D341Med (cell line): ENCODE results near the gene TEC.

Experiments
- DNase-seq: peaks from one replicate; pipeline ENCODE4 v3.0.0; 2012; ENCODE audit warnings: low spot score

The TEC gene

GRCh38 chr4:48269861-48270522, 354 bp upstream of the TEC start:
- peak; percentile 95 for DNase-seq

GRCh38 chr4:48267574-48267973, 2.1 kb downstream of the TEC start:
- DNase-seq, result no peak

DNA sequence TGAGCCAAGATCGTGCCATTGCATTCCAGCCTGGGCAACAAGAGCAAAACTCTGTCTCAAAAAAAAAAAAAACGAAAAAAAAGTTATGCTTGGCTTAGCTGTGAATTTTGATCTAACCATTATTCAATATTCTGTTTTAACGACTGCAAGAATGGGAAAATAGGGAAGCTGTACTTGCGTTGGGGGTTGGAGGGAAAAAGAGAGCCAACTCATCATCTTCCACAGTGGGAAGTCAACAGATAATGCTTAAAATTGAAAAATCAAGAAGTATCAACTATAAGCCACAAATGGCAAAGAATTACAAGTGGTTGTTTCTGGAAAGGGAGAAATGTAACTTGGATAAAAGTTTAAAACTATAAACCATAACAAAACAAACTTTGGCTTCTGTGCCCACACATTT, 2.9 kb downstream of the TEC start:
- DNase-seq, result no peak

DNA sequence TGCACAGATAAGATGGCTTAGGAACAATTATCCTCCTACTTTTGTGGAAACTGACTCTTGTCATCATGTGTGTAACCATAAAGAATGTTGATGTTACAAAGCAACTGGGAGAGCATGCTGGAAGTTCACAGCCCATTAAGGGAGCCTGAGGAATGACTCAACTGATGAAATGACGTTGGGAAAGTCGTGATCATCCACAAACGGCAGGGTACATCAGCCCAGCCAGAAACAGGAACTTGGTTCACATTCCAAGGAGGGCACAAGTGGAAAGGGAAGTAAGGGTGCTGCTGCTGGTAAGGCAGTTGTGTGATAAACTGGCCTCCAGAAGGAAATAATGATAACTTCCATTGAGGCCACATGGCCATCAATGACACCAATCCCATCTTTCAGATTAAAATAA, 6.7 kb downstream of the TEC start:
- DNase-seq, result no peak

DNA sequence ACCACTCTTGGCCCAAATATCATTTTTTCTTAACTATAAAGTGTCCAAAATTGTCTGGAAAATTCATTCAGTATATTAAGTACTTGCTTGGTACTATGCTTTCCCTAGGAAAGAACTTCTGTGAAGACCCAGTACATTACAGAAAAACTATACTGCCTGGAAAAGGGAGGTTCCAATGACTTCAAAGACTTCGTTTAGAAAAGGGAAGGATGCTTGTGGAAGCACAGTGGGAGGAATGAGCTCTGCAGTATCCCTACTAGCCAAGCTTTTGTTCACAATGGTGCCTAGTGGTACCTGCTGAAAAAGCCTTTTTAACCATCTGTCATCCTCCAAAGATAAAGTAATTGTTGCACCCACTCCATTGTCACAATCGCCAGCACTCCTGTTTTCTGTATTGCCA, 7.2 kb downstream of the TEC start:
- no peak for DNase-seq

GRCh38 chr4:48261281-48261680, 8.4 kb downstream of the TEC start:
- no peak for DNase-seq

GRCh38 chr4:48259748-48260147, 9.9 kb downstream of the TEC start:
- no peak for DNase-seq

GRCh38 chr4:48258845-48259397, 10.7 kb downstream of the TEC start:
- DNase-seq, result no peak

- DNase-seq, result no peak
Measured at GRCh38 chr4:48255959-48256342, 13.7 kb downstream of the TEC start.

DNA sequence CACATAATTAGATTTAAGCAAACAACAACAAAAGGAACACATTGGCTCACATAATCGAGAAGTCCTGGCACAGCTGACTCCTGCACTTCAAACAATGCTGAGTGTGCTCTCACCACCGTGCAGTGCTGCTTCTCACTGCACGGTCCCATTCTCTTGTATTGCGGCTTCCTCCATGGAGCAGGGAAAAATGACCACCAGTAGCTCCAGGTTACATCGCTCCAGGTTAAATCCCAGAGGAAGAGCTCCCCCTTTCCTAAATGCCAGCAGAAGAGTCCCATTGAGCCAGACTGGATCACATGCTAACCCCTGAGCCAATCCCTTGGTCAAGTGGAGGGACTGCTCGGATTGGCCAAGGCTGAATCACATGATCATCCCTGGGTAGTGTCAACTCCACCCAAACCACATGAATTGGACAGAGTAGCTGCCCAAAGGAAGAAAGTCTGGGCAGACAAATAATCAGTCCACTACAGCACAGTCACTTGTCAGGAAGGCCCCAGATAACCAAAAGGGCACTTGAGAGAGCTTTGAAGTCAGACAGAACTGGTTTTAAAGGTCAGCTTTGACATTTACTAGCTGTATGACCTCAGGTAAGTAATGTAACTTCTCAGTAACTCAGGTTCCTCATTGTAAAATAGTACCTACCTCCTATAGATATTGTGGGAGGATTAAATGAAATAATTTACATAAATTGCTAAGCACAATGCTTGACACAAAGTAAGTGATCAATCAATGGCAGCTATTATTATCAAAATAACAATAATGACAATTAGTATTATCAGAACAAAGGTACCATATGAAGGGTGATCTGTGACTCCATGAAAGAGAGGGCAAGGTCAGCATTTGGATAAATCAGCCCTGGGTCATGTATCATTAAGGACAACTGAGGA, 14.3 kb downstream of the TEC start:
- DNase-seq, result no peak

DNA sequence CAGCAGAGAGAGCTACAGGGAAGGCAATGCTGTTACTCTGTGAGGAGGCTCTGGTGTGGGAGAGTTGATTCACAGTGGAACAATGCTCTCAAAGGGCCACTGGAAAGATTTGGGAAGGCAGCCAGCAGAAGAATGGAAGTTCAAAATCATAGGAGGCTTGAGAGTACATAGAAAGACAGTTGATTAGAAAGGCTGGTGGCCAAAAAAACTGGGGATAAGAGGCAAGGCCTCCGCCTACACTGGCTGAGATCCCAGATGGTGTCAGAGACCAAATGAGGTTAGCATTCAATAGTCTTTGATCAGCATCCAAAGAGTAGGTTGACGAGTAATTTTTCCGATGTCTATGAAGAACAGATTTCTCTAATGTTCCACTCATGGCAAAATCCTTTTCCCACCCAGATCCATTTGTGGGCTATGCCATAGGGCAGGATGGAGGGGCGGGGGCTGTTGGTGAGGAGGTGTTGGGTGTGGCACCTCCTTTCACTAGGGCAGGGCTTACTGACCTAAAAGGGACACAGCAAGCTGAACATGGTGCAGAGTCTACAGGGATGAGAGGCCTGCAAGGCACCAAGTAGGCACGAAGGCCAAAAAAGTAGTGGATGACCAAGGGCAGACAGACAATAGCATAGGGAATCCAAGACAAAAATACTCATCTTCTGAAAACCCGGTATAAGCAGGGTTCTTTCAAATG, 15.1 kb downstream of the TEC start:
- DNase-seq, result no peak

- no peak for DNase-seq
Measured at GRCh38 chr4:48252313-48252712, 17.3 kb downstream of the TEC start.

DNA sequence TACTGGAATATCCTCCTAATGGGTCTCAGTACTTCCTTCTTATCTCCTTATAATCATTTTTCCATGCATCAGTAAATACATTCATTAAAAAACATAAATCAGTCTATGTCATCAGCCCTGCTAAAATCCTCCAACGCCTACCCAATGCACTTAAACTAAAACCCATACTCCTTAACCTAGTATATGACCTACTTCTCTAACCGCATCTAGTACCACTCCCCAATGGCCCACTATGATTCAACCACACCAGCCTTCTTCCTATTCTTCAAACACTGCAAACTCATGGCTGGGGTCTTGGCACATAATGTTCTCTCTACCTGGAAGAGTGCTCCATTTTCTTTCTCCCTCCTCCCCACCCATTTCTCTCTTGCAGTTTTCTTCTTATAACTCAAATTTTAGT, 18.7 kb downstream of the TEC start:
- no peak for DNase-seq

- no peak for DNase-seq
Measured at GRCh38 chr4:48250343-48250742, 19.3 kb downstream of the TEC start.

GRCh38 chr4:48249378-48249777, 20.3 kb downstream of the TEC start:
- no peak for DNase-seq

GRCh38 chr4:48248559-48248953, 21.1 kb downstream of the TEC start:
- DNase-seq, result no peak

DNA sequence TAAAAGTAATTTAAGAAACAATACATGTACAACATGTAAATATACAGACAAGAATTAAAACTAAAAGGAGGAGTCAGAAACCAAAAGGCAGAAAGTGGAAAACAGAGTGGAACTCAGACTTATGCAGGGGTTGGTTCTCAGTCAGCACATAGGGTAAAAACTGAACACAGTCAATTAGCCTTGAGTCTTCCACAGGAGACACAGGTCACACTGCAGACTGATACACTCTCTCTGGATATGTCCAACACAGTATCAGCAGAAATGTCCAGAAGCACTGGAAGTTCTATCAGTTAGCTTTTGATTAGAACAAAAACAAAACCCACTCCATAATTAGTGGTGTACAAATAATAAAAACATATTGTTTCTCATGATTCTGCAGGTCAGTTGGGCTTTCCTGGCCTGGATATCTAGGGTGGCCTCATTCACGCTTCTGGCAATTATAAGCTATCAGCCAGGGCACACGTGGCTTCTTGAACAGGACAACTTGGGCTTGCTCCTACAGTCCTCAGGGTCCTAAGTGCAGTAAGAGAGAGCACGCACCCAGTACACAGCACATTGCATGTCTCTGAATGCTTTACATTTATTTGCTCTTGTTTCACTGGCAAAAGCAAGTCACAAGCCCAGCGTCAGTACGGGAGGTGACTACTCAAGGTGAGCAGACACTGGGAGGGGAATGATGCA, 21.6 kb downstream of the TEC start:
- no peak for DNase-seq

- no peak for DNase-seq
Measured at GRCh38 chr4:48247142-48247877, 22.3 kb downstream of the TEC start.

DNA sequence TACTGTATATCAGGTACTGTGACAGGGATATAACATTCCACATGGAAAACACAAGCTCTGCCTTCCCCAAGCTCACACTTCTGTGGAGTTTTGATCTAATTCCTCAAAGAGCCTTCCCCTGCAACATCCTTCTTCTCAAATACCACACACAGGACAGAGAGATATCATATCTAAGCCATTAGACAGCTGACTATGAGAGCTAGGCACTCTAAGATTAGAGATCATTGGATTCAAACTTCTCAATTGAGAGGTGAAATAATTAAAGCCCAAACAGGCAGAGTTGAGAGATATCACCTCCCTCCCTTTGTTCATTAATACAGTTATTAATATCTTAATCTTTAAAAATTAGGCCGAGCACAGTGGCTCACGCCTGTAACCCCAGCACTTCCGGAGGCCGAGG, 25.0 kb downstream of the TEC start:
- no peak for DNase-seq

- no peak for DNase-seq
Measured at GRCh38 chr4:48243887-48244286, 25.8 kb downstream of the TEC start.

- no peak for DNase-seq
Measured at GRCh38 chr4:48243429-48243828, 26.2 kb downstream of the TEC start.
